Gastroesophageal sphincter (tissue), 4 donors: ENCODE results near the gene TMEM255B. TPM values are rescaled to one million over a fixed set of nuclear protein-coding genes. Genes with fewer than 3 reads are reported as not detected.

Experiments
- ATAC-seq: fragments of 150-250 bp; one replicate; pipeline ENCODE4 v1.9.1; 2016; ENCODE audit warnings: mild to moderate bottlenecking, moderate library complexity
- H3K27ac ChIP-seq, 4 donors: fragments of 200-600 bp; sonication (generic) in 3 of 4; 1 replicate in 3 of 4; 2 replicates in 1 of 4; pipeline ENCODE4 v1.5.1; 2016 to 2019
- H3K27me3 ChIP-seq: fragments of 200-600 bp; sonication (generic); one replicate; pipeline ENCODE4 v1.5.1; 2019
- H3K36me3 ChIP-seq, 2 donors: fragments of 200-600 bp; sonication (generic); one replicate each; pipeline ENCODE4 v1.5.1; 2019; ENCODE audit warnings: control low read depth in 1 of 2
- H3K4me1 ChIP-seq, 3 donors: fragments of 200-600 bp; sonication (generic); 1 replicate in 2 of 3; 2 replicates in 1 of 3; pipeline ENCODE4 v1.5.1; 2016 to 2019; ENCODE audit warnings: control low read depth in 2 of 3
- H3K4me3 ChIP-seq, 2 donors: fragments of 200-600 bp; sonication (generic); one replicate each; pipeline ENCODE4 v1.5.1; 2019; ENCODE audit warnings: mild to moderate bottlenecking in 1 of 2, moderate library complexity in 1 of 2
- H3K9me3 ChIP-seq, 3 donors: fragments of 200-600 bp; sonication (generic); one replicate each; pipeline ENCODE4 v1.5.1; 2017 to 2019; ENCODE audit warnings: control low read depth in 2 of 3
- EP300 ChIP-seq: sonication (generic); formaldehyde crosslinking; IDR thresholded peaks from one replicate; pipeline ENCODE4 v1.6.1; 2017; ENCODE audit warnings: antibody characterized with exemption, mild to moderate bottlenecking
- POLR2A ChIP-seq, 2 donors: fragments of 450-650 bp; IDR thresholded peaks; one replicate each; pipeline ENCODE4 v1.6.1; 2017; ENCODE audit warnings: antibody characterized with exemption in 2 of 2, mild to moderate bottlenecking in 2 of 2, moderate library complexity in 1 of 2
- POLR2AphosphoS5 ChIP-seq: sonication (generic); formaldehyde crosslinking; IDR thresholded peaks from one replicate; pipeline ENCODE4 v1.6.1; 2017; ENCODE audit warnings: antibody characterized with exemption
- WGBS, 2 donors: methylation state at CpG; one replicate each; pipeline ENCODE4 v1.1.5; 2018; ENCODE audit warnings: low coverage in 1 of 2; 5-methylcytosine and 5-hydroxymethylcytosine counted together
- total RNA-seq, 4 donors: library from RNA; depleted of rRNA; stranded (reverse); fragments of >200 nt; gene quantifications; one replicate each; pipeline ENCODE4 v1.1.0, GENCODE V29; 2016
- TF ChIP-seq, protein P1 (sequence below), 4 experiments: fragments of 200-600 bp in 2 of 4; fragments of 450-650 bp in 2 of 4; sonication (generic) in 1 of 4; IDR thresholded peaks; one replicate each; pipeline ENCODE4 v1.5.1; 2017 to 2019; ENCODE audit warnings: antibody characterized with exemption in 4 of 4, mild to moderate bottlenecking in 2 of 4, moderate library complexity in 2 of 4

Gene TMEM255B
- total RNA-seq, 4 donors from 2014 or later = 4.9 to 13.2 (median 7.8) TPM

DNA sequence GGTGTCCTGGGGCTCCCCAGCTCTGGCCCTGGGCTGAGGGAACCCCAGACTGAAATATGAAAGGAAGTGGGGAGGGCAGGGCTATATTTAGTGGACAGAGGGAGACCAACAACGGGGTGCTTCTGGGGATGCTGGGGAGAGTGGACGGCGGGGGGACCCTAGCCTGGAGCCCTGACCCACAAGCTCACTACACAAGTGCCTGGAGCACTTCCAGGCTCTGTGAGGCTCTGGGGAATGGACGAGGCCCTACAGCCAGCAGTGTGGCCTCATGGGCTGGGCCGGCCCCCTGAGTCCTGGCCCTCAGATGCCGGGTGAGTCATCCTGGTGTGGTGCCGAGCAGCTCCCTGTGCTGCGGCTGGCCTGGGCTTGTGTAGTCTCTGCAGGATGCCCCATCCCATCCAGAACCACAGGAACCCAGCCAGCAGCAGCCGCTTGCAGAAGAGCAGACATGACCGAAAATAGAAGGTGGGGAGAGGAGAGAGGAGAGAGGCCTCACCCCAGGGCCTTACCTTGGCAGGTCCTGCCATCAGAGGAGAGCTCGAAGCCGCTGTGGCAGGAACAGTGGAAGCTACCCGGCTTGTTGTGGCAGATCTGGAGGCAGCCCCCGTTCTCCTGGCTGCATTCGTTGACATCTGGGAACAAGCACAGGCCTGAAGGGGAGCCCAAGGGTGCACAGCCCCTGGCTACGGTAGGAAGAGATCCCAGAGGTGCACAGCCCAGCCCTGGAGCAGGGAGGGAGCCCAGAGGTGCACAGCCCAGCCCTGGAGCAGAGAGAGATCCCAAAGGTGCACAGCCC lies 78.7 kb downstream of the TMEM255B start:
- peak; percentile 96 for ATAC-seq
- TF ChIP-seq POLR2AphosphoS5 (peak; percentile 85), POLR2A (IDR thresholded peaks at IDR 0.05) (no peak), EP300 (no peak)
- TF ChIP-seq, protein P1, sequence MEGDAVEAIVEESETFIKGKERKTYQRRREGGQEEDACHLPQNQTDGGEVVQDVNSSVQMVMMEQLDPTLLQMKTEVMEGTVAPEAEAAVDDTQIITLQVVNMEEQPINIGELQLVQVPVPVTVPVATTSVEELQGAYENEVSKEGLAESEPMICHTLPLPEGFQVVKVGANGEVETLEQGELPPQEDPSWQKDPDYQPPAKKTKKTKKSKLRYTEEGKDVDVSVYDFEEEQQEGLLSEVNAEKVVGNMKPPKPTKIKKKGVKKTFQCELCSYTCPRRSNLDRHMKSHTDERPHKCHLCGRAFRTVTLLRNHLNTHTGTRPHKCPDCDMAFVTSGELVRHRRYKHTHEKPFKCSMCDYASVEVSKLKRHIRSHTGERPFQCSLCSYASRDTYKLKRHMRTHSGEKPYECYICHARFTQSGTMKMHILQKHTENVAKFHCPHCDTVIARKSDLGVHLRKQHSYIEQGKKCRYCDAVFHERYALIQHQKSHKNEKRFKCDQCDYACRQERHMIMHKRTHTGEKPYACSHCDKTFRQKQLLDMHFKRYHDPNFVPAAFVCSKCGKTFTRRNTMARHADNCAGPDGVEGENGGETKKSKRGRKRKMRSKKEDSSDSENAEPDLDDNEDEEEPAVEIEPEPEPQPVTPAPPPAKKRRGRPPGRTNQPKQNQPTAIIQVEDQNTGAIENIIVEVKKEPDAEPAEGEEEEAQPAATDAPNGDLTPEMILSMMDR (IDR thresholded peaks at IDR 0.05) = no peak
- peaks cover 15 to 70% (median 44%) of the 10 kb centered on the region in 3 donors for H3K4me1 ChIP-seq
- 2% methylated on average over 9 of the region's 16 CpGs; no CpG with 5 or more reads in 1 of the 2 donors for WGBS, 2 donors
- no peaks in the 10 kb centered on the region for H3K27me3 ChIP-seq
- H3K9me3 ChIP-seq = no peaks in the 10 kb centered on the region
- H3K36me3 ChIP-seq = peaks cover 0 to 38% of the 10 kb centered on the region in 2 donors
- H3K27ac ChIP-seq = peak overlapping the region; percentile 86 to 97 (median 90)
- peak overlapping the region in 1 of 2 donors; percentile 26 for H3K4me3 ChIP-seq

DNA sequence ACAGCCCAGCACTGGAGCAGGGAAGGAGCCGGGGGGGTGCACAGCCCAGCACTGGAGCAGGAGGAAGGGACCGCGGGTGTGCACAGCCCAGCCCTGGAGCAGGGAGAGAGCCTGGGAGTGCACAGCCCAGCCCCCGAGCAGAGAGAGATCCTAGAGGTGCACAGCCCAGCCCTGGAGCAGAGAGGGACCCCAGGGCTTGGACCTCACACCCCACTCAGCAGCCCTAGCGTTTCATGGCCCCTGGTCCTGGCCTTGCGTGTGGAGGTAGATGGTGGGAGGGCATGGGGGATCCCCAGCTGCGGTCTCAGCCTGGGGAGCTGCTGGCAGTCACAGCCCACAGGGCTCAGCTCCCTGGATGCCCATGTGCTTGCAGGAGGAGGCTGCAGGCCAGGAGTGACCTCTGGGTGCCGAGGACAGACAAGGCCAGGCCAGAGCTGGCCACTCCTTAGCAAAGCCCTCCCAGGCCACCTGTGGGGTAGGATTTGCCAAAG lies 79.7 kb downstream of the TMEM255B start:
- Histone ChIP-seq H3K9me3 (no peaks in the 10 kb centered on the region), H3K36me3 (peaks cover 0 to 38% of the 10 kb centered on the region in 2 donors), H3K4me3 (peak overlapping the region in 1 of 2 donors; percentile 26), H3K27ac (peak overlapping the region in 3 of 4 donors; percentile 90 to 97 (median 91)), H3K4me1 (peaks cover 15 to 80% (median 44%) of the 10 kb centered on the region in 3 donors), H3K27me3 (no peaks in the 10 kb centered on the region)
- WGBS, 2 donors = 17% methylated on average over 2 of the region's 8 CpGs; no CpG with 5 or more reads in 1 of the 2 donors
- no peak for ATAC-seq
- TF ChIP-seq EP300 = no peak
- TF ChIP-seq, protein P1 (IDR thresholded peaks at IDR 0.05) = no peak
- no peak for TF ChIP-seq POLR2AphosphoS5
- no peak for TF ChIP-seq POLR2A (IDR thresholded peaks at IDR 0.05)

DNA sequence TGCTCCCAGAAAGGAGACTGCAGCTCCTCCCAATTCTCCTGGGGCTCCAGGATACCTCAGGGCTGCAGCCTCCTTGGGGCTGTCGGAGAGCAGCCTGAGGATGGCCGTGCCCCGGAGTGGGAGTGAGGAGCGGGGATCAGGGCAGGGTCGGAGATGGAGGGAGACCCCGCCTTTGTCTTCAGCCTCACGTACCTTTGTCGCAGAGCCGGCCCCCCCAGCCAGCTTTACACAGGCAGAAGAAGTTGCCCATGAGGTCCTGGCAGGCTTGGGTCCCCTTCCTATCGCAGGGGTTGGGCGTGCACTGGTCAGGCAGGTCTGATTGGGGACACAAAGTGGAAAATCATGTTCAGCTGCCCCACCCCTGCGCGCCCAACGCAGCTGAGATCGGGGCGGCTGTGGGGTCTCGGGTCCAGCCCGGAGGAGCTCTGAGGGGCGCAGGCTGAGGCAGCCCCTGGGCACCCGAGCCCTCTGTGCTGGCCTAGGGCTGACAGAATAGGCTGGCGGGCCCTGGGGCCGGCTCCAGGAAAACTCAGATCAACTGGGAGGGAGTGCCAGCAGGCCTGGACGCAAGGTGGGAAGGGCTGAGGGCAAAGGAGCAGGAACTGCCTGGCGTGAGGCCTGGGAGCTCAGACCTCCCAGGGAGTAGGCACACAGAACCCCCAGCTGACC lies 80.6 kb downstream of the TMEM255B start:
- no peak for ATAC-seq
- Histone ChIP-seq H3K27ac (peak overlapping the region; percentile 14 to 97 (median 90)), H3K4me1 (peaks cover 15 to 89% (median 44%) of the 10 kb centered on the region in 3 donors), H3K9me3 (no peaks in the 10 kb centered on the region), H3K4me3 (no peak overlapping the region), H3K36me3 (peaks cover 0 to 38% of the 10 kb centered on the region in 2 donors), H3K27me3 (no peaks in the 10 kb centered on the region)
- TF ChIP-seq, protein P1 (IDR thresholded peaks at IDR 0.05) = no peak
- peak; percentile 30 for TF ChIP-seq POLR2AphosphoS5
- WGBS, 2 donors = no CpG with 5 or more reads among the region's 24 CpGs

DNA sequence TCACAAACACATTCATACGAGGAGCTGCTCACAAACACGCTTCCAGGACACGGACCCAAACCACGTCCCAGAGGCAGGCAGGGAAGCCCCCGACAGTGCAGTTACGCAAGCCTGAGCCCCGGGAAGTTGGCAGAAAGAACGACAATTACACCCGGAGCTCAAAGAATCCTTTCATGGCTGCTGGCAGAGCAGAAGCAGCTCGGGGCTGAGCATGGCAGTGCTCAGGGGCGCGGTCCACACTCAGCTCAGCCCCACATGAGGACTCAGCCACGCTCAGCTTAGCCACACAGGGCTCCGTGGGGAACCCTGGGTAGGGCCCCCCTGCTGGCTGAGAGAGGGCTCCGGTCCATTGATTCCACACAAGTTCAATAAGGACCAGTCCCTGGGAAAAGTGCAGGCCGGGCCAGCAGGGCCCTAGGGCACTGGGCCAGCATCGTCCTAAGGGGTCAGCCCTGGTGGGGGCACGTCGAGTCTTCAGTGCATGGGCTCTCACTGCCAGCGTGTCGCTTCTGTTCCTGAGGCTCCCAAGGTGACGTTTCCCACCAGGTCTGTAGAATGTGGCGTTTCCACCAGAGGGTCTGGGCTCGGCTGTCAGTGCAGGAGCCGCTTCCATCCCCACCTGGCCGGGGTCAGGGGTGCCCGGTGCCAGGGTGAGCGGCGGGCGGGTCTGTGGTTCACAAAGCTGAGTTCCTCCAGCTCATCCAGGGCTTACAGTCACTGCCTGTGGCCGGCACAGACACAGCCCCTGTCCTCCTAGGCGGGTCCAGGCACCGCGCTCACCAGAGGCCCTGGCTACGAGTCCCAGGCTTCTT lies 81.7 kb downstream of the TMEM255B start:
- H3K36me3 ChIP-seq = peaks cover 0 to 35% of the 10 kb centered on the region in 2 donors
- H3K4me1 ChIP-seq = peaks cover 15 to 94% (median 46%) of the 10 kb centered on the region in 3 donors
- ATAC-seq = no peak

More for the DNA sequence above, 81.7 kb downstream of the TMEM255B start:
- TF ChIP-seq POLR2A (IDR thresholded peaks at IDR 0.05) (no peak), POLR2AphosphoS5 (no peak), EP300 (no peak)
- TF ChIP-seq, protein P1 (IDR thresholded peaks at IDR 0.05) = no peak
- Histone ChIP-seq H3K27ac (peak overlapping the region; percentile 14 to 97 (median 90)), H3K27me3 (no peaks in the 10 kb centered on the region), H3K4me3 (no peak overlapping the region), H3K9me3 (no peaks in the 10 kb centered on the region)
- WGBS, 2 donors = 38 to 80% methylated on average over 3 to 5 of the region's 35 CpGs
